HepG2 (cell line): ENCODE data around the gene CACNA1I. TPM values are rescaled to one million over a fixed set of nuclear protein-coding genes. Genes with fewer than 3 reads are reported as not detected.

Experiments
- ATAC-seq: fragments of 200-7000 bp; cut with Tn5 transposase; 3 replicates; pipeline ENCODE4 v1.9.1; 2020; ENCODE audit warnings: mild to moderate bottlenecking, moderate library complexity
- BruUV-seq: library from RNA; stranded (reverse); fragments of 400-500 nt; replicated peaks from 2 replicates; lab custom pipeline; 2021; lab: Mats Ljungman, UMichigan
- CTCF ChIA-PET: fragments of 300-600 bp; formaldehyde crosslinking; extraction: SDS; loops from one replicate; lab custom pipeline; 2021; ENCODE audit warnings: low total read pairs, inconsistent platforms, low intra/inter-chr PET ratio; lab: Yijun Ruan, JAX
- POLR2A ChIA-PET: fragments of 350-600 bp; sonication (Branson Sonifier 250); formaldehyde crosslinking; loops from one replicate; lab custom pipeline; 2020; ENCODE audit warnings: antibody characterized with exemption, inconsistent platforms; lab: Yijun Ruan, JAX
- DNase-seq: peaks from one replicate; pipeline ENCODE4 v3.0.0-alpha.2; 2015; ENCODE audit warnings: low spot score
- FAIRE-seq: peaks from 3 replicates; lab custom pipeline; 2011; peaks lifted over from hg19 to GRCh38; lab: Jason Lieb, UNC
- H2AFZ ChIP-seq: one replicate; pipeline ENCODE4 v1.6.1; 2011; ENCODE audit warnings: low read length, inconsistent platforms
- H3K27ac ChIP-seq: fragments of 300-600 bp; 3 replicates; pipeline ENCODE4 v1.8.0; 2011; ENCODE audit warnings: mixed run types, mild to moderate bottlenecking, mixed read lengths, low read length, inconsistent platforms; ENCODE audit not compliant: insufficient read depth; ENCODE audit errors: extremely low read length
- H3K27me3 ChIP-seq, 2 experiments: fragments of 200-600 bp in 1 of 2; 2 replicates in 1 of 2; 3 replicates in 1 of 2; pipeline versions ENCODE4 v1.6.0 to v1.8.0; 2011; ENCODE audit warnings: low read length in 2 of 2, mild to moderate bottlenecking in 2 of 2, moderate library complexity in 2 of 2, inconsistent platforms in 1 of 2; ENCODE audit not compliant: insufficient read depth in 2 of 2, control insufficient read depth in 1 of 2
- H3K36me3 ChIP-seq, 2 experiments: fragments of 200-600 bp in 1 of 2; replicated peaks in 1 of 2; 2 replicates in 1 of 2; 3 replicates in 1 of 2; pipeline versions ENCODE4 v1.5.1 to v1.8.0; 2011; ENCODE audit warnings: low read length in 2 of 2, inconsistent platforms in 1 of 2; ENCODE audit not compliant: insufficient read depth in 2 of 2, control insufficient read depth in 1 of 2
- H3K4me1 ChIP-seq: 2 replicates; pipeline ENCODE4 v1.5.1; 2012; ENCODE audit warnings: low read length, inconsistent platforms; ENCODE audit not compliant: insufficient read depth
- H3K4me2 ChIP-seq: 2 replicates; pipeline ENCODE4 v1.6.0; 2011; ENCODE audit warnings: low read depth, low read length, inconsistent platforms
- H3K4me3 ChIP-seq, 3 experiments: fragments of 200-600 bp in 1 of 3; sonication (generic), shearing (Covaris generic) in 1 of 3; replicated peaks in 1 of 3; 2 replicates each; pipeline ENCODE4 v1.5.1; 2011 to 2016; ENCODE audit warnings: low read length in 3 of 3, inconsistent platforms in 2 of 3, low read depth in 2 of 3, mild to moderate bottlenecking in 2 of 3, control low read depth in 1 of 3, mixed read lengths in 1 of 3; ENCODE audit not compliant: insufficient read depth in 1 of 3
- H3K79me2 ChIP-seq: one replicate; pipeline ENCODE4 v1.6.1; 2011; ENCODE audit warnings: low read length, inconsistent platforms; ENCODE audit not compliant: insufficient read depth
- H3K9ac ChIP-seq: 2 replicates; pipeline ENCODE4 v1.6.0; 2011; ENCODE audit warnings: mild to moderate bottlenecking, low read depth, low read length, inconsistent platforms; ENCODE audit not compliant: insufficient read depth
- H3K9me3 ChIP-seq: 2 replicates; pipeline ENCODE4 v1.5.1; 2012; ENCODE audit warnings: mild to moderate bottlenecking, low read length
- H4K20me1 ChIP-seq: 2 replicates; pipeline ENCODE4 v1.6.0; 2011; ENCODE audit warnings: inconsistent platforms, mild to moderate bottlenecking, low read length, moderate library complexity; ENCODE audit not compliant: insufficient read depth
- ARID2 ChIP-seq: sonication (generic); formaldehyde crosslinking; IDR thresholded peaks from 2 replicates; pipeline ENCODE4 v1.8.1; 2022; ENCODE audit warnings: mild to moderate bottlenecking, missing genetic modification reagents, borderline replicate concordance
- DNMT3B ChIP-seq: conservative IDR thresholded peaks from 2 replicates; pipeline ENCODE4 v1.6.1; 2016; ENCODE audit warnings: missing biosample characterization, control low read depth
- FOSL2 ChIP-seq: sonication (generic); formaldehyde crosslinking; IDR thresholded peaks from 2 replicates; pipeline ENCODE4 v1.4.0; 2020; ENCODE audit warnings: missing genetic modification reagents
- KDM5A ChIP-seq: fragments of 200-600 bp; sonication (generic); IDR thresholded peaks from 2 replicates; pipeline ENCODE4 v1.7.0; 2018; ENCODE audit warnings: antibody characterized with exemption, mild to moderate bottlenecking, low read length, borderline replicate concordance
- NPAS2 ChIP-seq: sonication (generic); formaldehyde crosslinking; IDR thresholded peaks from 2 replicates; pipeline ENCODE4 v1.8.0; 2022; ENCODE audit warnings: mild to moderate bottlenecking, missing genetic modification reagents, borderline replicate concordance
- ZNF691 ChIP-seq: sonication (generic); formaldehyde crosslinking; IDR thresholded peaks from 2 replicates; pipeline ENCODE4 v1.4.0; 2020; ENCODE audit warnings: missing genetic modification reagents, low read depth, mild to moderate bottlenecking, borderline replicate concordance
- WGBS: methylation state at CpG from one replicate; pipeline ENCODE4 v1.1.6; 2017; ENCODE audit warnings: low lambda C conversion rate; 5-methylcytosine and 5-hydroxymethylcytosine counted together
- in situ Hi-C: cut with HindIII; loops from 2 replicates; pipeline ENCODE4 v1.10.0; 2017; ENCODE audit warnings: low pct_unique_long_range_greater_than_20kb; ENCODE audit not compliant: extremely low pct_ligation_motif_present
- intact Hi-C: fragments of 100-400 bp; cut with micrococcal nuclease; formaldehyde crosslinking; loops from one replicate; pipeline ENCODE4 v1.10.0; 2022; ENCODE audit not compliant: unreplicated experiment
- polyA plus RNA-seq, 8 experiments: library from polyadenylated mRNA; depleted of rRNA in 3 of 8; stranded (reverse) in 7 of 8; unstranded in 1 of 8; fragments of >200 nt; fragmentation: Illumina TruSeq in 4 of 8; extraction: Trizol in 4 of 8; gene quantifications; 2 replicates each; pipeline versions ENCODE4 v1.2.1 to v1.2.3, GENCODE V29; 2011 to 2016; ENCODE audit warnings: low read depth in 4 of 8, missing spikeins in 1 of 8, mixed read lengths in 1 of 8; ENCODE audit not compliant: insufficient read depth in 1 of 8
- total RNA-seq, 5 experiments: library from RNA; depleted of rRNA; stranded (reverse); fragments of >200 nt; fragmentation: Illumina TruSeq; extraction: Trizol; gene quantifications; 2 replicates each; pipeline ENCODE4 v1.2.3, GENCODE V29; 2016; ENCODE audit warnings: low read depth in 1 of 5

CACNA1I gene
- total and polyA plus RNA-seq, 2 of the 13 experiments (the other 11 are each of a cell fraction or from before 2014, with no cell fraction given), result not detected

GRCh38 chr22:39534591-39535356, 35.8 kb upstream of the CACNA1I start (continued):
- TF ChIP-seq ZNF691 (CRISPR knock-in tag), result no peak
- 0 out of 2 replicates have a peak, but pooled peaks have one; percentile 57 for TF ChIP-seq ARID2
- TF ChIP-seq KDM5A, result no peak
- peak; percentile 26; the same call in 1 of the 2 replicates for TF ChIP-seq FOSL2 (CRISPR knock-in tag)

- in situ Hi-C loops (loop anchor here (5.0 kb wide), 2 partner anchors 272 to 492 kb away; no protein-coding TSS in a partner anchor), intact Hi-C loops (loop anchor here (2.0 kb wide), 1 partner anchor 501 kb away; no protein-coding TSS in a partner anchor)
- POLR2A ChIA-PET, result interaction anchor here (1.5 to 4.1 kb wide), 5 partner anchors 12 to 216 kb away, joined by 3 to 15 read pairs (median 13); partner anchors contain the start of genes ATF4, MIEF1 and RPL3
- no peak for FAIRE-seq
- Histone ChIP-seq H3K9ac (no peak overlapping the region), H4K20me1 (no peaks in the 10 kb centered on the region), H3K4me3 (peak overlapping the region in 1 of 3 experiments; percentile 77; a peak in 1 of 6 replicates), H3K4me2 (peak overlapping the region; percentile 95), H3K27ac (no peak overlapping the region), H3K4me1 (peaks cover 39% of the 10 kb centered on the region), H3K27me3 (peaks cover 1 to 18% of the 10 kb centered on the region in 2 experiments; a peak in 3 of 5 replicates), H3K9me3 (no peaks in the 10 kb centered on the region), H3K36me3 (no peaks in the 10 kb centered on the region), H2AFZ (no peak overlapping the region), H3K79me2 (peaks cover 18% of the 10 kb centered on the region)
- WGBS, result 4% methylated on average over 5 of the region's 13 CpGs
- TF ChIP-seq DNMT3B (CRISPR knock-in tag) (no peak), NPAS2 (CRISPR knock-in tag) (no peak)
- DNase-seq, result no peak
- CTCF ChIA-PET, result interaction anchor here (0.6 to 4.0 kb wide), 5 partner anchors 39 to 501 kb away, joined by 3 to 21 read pairs (median 8); no protein-coding TSS in a partner anchor
- no peak for ATAC-seq
- BruUV-seq, result no TSS peak
Observed at GRCh38 chr22:39535357-39535725, 35.2 kb upstream of the CACNA1I start.
